GM23248 (cell line): Measurements from ENCODE around the gene SLC35F2.
"Not testable (repeated sequence)": the region's sequence is repeated elsewhere in the genome, so short reads cannot be mapped to it uniquely, and the experiment has no call there.

Experiments
- EZH2 ChIP-seq: fragments of 200-600 bp; sonication (generic); IDR thresholded peaks from 2 replicates; pipeline ENCODE4 v1.6.1; 2018; ENCODE audit warnings: antibody characterized with exemption, mild to moderate bottlenecking; ENCODE audit not compliant: insufficient read depth, poor library complexity, severe bottlenecking
- EZH2phosphoT487 ChIP-seq: fragments of 200-600 bp; sonication (generic); IDR thresholded peaks from 2 replicates; pipeline ENCODE4 v1.6.1; 2018; ENCODE audit warnings: antibody characterized with exemption, moderate library complexity, mild to moderate bottlenecking, low read depth; ENCODE audit not compliant: insufficient read depth

GRCh38 chr11:107758719-107759355 is 99.8 kb downstream of the SLC35F2 start:
- not testable (repeated sequence) for TF ChIP-seq EZH2, EZH2phosphoT487
